Stimulated activated CD4-positive, alpha-beta T cell treated with anti-CD3 and anti-CD28 coated beads, Interleukin-2, amount 100 ng/mL, for 48 hours (primary cell): Measurements from ENCODE around the gene PRKN.

Experiments used
- DNase-seq, 2 donors: peaks; one replicate each; pipeline ENCODE4 v3.0.0-alpha.2; 2020

Gene PRKN

DNA sequence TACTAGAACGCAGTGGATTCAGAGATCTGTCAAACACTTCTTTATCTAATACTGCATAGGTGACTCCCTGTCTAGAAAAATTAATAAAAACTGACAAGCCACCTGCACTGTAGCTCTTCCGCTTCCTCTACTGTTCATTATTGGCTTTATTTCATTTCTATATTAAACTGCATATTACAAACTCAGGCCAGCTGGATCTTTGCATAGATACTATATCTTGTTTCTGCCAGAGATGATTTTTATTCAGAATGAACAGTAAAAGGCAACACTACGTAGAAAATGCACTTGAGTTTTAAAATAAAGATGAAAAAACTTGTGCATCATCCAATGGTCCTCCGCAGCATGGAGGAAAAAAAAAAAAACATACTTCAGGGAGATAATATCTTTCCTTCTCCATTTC, 508.3 kb downstream of the PRKN start:
- DNase-seq: no peak

DNA sequence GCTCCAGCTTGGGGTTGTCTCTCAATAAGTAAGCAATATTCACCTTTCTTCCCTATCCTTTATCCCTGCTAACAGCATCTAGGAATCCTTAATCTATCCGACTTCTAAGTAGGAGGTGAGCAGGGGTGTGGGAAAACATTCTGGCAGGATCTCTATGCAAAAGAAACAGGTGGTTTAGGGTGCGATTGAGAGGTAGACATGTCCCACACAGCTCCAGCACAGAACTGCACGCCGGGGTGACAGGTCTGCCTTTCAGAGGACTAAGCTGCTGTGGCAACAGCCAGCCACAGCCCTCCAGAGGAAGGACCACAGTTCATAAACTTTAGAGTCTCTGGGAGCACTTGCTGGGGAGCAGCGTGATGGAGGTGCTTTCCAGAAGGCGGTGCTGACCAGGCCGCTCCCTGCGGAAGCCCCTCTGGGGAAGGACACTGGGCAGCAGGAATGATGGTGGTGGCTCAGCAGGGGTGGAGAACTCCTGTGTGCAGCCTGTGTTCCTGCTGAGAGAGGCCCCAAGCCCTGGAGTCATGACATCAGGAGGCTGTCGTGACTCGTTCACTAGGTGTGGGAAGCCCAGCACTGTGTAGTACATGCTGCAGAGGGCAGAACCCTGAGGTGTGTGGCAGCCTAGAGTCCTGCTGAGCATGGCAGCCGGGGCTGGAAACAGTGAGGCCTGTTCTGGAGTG, 509.6 kb downstream of the PRKN start:
- no peak for DNase-seq

DNA sequence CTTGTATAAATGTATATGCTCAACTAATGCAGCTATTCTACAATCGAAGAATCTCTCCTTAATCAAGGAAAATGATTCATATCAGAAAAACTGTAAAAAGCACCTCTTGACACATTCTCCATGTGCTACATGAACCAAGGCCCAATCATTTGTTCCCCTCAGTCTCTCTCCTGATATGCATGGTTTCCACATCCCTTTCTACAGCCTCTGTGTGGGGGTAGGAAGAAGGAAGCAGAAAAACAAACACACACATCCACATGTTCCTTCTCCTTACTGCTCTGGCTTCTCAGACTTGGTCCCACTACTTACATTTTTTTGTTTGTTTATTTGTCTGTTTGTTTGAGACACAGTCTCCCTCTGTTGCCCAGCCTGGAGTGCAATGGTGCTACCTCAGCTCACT, 510.5 kb downstream of the PRKN start:
- no peak for DNase-seq

DNA sequence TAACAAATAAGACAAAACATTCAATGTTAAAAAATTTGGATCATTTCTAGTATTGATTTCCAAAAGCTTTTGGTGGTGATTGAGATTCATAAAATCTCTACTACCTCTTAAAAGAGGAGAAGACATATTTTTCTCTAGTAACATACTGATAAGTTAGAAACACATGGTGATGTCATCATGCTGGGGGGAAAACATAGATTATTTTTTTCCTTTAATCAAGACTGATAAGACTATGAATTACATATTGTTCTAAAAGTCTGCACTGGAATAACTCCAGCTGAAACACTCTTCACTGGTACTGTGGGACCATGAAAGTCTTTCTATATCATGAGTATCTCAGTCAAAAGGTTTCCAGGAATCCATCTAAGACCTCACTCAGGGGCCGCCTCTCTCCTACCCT, 515.8 kb downstream of the PRKN start:
- no peak for DNase-seq

DNA sequence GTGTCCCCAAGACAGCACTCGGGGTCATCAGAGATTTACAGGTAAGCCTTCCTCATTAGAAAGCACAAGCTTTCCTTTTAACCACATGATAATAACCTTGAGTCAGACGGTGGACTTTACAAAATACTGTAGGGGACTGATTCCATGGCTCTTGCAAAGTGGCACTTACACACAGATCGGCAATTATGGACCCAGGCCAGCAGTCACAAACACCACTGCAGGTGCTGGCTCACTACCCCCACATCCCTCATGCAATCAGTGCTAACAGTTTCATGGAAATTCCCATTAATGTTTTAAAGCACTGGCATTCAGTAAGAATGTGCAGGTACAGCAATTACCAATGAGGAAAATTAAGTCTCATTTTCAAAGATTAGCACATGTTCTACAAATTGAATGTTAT, 516.5 kb downstream of the PRKN start:
- DNase-seq: no peak

DNA sequence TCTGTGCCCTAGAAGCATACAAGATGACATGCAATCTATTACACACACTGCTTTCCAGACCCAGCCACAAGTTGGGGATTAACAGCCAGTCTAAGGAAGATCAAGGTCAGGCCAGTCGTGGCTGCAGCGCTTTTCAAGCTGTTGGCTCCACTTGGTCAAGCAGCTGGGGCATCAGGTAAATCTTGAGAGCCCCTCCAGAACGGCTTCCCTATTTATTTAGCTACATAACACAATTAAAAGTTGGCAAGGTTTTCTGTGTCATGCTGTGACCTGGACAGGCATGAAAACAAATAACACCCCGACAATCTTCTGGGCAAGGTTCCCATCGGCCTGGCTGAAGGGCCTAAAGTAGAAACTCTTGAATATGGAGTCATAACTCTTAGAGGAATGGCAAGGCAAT, 524.3 kb downstream of the PRKN start:
- no peak for DNase-seq

DNA sequence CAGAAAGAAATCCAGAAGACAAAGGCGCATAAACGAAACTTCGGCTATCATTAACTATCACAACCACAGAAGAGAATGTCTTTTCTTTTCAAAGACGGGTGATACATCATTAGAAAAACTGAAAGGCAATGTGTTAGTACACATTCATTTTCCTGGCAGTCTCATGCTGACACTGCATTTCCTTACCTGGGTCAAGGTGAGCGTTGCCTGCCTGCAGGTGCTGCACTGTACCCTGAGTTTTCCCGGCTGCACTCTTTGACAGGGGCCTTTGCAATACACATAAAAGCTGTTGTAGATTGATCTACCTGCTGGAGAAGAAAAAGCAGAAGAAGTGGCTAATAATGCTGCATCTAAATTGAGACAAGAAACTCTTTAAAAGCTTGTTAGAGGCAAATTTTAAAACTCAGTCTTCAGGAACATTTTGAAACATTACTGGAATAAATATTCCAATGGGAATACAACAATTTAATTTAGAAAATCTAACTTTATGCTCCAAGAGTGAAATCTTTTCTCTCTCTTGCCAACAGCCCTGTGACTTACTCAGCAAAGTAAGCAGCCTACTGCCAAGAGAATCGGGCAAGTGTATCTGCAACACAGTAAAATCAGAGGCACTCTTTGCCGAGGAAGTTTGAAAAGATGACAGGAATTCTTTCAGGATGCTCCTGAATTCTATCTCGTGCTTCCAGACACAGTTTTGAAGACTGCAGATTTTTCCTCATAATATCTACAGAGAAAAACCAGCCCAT, 526.4 kb downstream of the PRKN start:
- DNase-seq: no peak

DNA sequence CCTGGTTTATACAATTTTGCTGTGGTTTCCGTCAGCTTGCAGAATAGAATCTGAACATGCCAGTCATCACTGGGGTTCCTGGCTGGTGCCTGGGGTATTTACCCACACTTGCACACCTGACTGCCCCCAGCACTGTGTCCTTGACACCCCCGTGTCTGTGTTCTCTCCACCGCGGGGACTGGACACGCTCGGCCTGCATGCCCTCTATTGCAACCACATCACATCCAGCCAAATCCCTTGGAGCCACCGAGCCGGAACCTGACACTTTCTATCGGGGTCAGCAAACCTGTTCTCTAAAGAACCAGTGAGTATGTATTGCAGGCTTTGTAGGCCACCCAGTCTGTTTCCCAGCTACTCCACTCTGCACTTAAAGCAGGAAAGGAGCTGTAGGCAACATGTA, 527.5 kb downstream of the PRKN start:
- DNase-seq: no peak

DNA sequence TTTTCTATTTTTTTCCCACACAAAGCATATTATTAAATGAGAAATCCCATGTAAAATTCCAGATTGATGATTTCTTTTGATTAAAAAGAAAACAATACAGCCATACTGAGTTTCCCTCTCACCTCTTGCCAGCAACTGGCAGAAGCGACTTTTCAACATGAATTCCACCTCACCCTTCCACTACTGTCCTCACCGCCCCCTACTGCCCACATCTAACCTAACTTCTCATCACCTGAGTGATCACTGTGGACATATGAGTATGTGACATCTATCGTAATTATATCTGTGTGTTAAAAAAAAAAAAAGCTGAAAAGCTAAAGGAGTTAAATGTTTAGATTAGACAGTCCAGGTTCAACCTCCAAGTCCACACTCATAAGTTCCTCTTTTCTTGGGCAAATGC, 528.6 kb downstream of the PRKN start:
- DNase-seq: no peak

DNA sequence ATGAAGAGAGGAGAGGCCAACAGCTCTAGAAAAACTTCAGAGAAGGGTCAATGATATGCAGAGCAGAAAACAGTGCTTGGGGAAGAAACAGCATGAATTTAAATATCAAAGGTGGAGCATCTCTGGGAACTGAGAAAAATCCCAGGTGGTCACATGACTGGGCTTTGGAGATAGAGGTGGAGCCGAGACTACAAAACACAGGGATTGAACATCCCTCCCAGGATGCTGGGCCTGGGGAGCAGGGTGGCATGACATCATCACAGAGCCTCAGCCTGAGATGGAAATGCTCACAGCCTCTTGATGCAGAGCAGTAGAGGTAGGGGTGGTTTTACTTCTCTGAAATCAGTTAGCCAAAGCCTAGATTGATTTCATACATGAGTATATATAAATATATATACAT, 529.5 kb downstream of the PRKN start:
- DNase-seq: no peak

DNA sequence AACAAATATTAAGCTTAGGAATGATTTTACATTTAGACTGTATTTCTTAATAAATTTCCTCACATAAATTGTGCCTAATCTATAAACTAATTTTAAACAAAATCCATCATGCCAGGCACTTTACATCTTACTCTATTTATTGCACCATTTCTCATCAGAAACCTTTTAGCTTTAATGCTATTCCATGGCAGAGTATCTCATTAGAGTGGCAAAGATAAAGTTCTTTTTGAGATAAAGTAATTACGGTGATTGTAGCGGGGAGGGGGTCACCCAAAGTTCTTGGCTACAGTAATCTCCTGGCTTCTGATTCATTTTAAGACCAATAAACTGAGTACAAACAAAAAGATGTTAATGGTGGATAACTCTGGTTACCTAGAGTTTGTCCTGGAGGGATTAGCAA, 532.1 kb downstream of the PRKN start:
- DNase-seq: no peak

DNA sequence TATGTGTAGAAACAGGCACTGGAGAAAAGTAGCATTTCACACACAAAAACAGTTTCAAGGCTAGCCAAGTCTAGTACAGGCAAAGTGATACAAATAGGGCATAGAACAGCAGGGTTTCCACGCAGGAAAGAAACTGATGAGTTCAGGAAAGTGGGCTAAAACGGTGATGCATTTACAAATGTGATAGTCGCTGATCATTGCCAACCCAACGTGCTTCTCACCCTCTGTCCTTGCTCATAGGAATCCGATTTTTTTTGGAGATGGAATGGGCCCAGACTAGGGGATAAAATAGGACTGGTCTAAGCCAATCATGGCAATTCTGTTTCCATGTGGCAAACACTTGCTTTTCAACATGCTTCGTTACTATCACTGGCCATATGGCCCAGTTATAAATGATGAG, 536.6 kb downstream of the PRKN start:
- DNase-seq: no peak

DNA sequence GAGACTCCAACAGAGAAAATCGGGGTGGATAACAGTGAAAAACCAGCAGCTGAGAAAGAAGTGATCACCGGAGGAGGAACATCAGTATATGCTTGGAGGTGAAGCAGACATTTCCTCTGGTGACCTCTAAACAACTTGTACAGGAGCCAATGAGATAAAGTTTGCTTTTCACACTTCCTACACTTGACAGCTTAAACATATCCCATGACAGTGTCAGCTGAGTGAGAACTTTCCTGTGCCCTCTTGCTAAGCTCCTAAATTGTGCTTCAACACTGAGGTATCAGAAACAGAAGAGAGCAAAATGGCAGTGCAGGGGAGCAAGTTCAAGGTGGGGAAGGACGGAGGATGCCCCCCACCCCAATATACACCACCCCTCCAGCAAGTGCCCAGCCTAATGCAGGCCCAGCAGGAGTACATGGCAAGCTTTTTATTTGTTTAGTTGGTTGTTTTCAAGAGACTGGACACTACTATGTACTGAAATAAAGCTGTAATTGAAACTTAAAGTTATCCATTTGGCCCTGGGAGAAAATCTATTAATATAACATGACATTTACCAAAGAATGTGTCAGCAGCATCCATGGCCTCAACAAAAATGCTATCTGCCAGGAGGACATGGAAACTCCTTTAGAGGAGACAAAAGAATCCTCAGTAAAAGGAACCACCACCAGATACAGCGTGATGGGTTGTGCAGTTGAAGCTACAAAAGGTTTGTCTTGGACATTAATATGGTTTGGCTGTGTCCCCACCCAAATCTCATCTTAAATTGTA, 540.2 kb downstream of the PRKN start:
- DNase-seq: no peak

DNA sequence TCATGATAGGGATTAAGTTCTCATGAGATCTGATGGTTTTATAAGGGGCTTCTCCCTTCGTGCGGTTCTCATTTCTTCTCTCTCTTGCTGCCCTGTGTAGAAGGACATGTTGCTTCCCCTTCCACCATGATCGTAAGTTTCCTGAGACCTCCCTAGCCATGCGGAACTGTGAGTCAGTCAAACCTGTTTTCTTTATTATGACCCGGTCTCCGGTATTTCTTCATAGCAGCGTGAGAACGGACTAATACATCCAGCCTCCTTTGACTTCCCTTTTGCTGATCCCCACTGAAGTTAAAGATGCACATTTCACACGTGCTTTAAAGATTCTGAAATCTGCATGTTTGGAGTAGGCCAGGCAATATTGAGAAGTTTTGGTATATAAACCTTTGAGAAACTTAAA, 543.1 kb downstream of the PRKN start:
- DNase-seq: no peak

DNA sequence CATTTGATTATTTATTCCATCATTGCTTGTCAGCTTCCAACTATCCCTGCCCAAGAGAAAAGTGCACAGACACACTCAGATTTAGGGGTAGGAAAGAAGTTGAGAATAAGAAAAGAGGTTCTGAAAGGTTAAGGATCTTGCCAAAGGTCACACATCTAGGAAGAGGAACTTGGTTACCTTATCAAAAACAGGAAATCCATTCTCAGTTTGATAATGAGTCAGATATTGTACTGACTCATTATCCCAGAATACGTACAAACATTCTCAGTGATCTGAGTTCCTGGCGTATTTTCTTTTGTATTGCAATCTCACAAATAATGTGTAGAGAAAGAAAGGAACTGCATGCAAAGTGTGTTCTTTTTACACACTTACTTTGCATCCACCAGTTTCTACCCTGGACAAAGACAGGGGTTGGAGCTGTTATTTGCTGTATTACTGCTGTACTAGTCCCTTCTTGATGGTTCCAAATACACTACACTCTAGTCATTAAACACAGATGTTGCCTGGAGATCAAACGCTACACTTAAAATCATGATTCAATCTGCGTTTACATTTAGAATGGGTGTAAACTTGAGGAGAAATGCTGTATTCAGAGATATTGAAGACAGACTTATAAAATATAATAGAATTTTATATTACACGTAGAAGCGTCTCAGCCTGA, 545.7 kb downstream of the PRKN start:
- DNase-seq: no peak

DNA sequence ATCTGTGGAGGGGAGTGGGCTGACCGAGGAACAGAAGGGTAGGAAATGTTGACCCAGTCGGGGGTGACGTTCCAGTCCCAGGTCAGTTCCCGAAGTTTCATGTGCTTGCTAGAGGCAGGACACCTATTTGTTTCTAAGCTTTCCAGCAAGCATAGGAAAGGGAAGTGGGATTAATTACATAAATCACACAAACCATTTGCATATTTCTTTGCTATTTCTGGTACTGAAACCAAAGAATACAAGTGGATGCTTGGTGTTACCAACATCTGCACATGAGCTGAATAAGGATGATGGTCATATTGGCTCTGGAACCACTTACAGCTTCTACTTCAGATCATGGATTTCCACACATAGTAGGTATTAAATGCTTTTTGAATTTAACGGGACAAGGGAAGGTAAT, 546.5 kb downstream of the PRKN start:
- DNase-seq: no peak

DNA sequence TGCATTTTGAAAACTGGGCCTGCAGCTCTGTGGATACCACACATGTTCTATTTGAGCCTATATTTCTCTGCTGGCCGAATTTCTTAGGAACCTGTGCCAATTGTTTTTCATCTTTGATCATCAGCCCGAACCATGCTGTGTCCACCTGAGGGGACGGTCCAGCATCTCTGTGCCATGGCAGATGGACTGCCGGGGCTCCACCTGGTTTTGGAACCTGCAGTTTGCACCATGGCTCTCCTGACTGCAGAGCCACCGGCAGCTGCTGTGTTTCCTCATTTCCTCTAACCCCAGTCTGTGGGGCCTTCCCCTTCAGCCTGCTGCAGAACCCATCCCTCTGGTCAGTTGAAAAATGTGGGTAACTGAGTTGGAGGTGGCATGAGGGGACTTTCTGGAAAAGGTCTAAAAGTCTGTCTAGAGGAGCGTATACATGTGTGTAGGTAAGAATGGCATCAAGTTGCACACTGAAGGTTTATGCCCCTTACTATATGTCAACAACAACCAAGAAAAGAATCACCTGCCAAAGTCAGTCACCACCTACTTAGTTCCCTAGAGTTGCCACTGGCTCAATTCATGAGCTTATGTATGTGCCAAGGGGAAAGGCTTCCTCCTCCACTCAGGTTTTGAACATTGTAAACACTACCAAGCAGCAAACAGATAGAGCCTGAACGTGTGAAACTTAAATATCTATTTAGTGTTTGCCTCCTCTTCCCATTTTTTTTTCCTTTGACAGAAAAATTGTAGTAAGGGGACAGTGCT, 548.2 kb downstream of the PRKN start:
- DNase-seq: no peak

DNA sequence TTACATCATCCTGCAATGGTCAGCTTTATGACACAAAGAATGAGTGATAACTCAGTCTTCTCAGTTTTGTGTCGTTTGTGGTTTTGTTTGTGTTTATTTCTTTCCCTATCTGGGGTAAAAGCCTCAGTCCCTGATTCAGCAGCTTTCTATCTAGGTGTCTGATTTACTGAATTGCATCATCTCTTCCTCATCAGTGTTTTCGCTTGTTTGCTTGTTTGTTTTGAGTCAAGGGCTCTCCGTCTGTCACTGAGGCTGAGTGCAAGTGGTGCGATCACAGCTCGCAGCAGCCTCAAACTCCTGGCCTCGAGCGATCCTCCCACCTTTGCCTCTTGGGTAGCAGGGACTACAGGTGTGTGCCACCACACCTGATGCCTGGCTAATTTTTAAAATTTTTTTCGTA, 548.9 kb downstream of the PRKN start:
- no peak for DNase-seq

DNA sequence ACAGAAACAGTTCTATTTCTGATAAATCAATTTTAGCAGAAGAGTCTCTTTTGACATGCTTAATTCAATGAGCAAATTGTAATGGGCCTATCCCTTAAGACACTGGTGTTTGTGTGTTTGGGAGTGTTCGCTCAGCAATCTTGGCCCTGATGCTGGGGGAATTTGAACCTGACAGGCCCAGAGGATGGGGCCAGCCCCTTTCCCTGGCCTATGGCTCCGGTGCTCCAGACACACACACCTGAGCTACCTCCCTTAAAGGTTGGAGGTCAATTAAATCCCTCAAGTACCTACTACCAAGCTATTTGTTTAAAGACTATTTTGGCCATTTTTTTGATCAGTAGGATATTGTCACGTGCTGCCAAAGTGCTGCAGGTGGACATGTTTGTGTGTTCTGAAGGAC, 549.3 kb downstream of the PRKN start:
- no peak for DNase-seq

DNA sequence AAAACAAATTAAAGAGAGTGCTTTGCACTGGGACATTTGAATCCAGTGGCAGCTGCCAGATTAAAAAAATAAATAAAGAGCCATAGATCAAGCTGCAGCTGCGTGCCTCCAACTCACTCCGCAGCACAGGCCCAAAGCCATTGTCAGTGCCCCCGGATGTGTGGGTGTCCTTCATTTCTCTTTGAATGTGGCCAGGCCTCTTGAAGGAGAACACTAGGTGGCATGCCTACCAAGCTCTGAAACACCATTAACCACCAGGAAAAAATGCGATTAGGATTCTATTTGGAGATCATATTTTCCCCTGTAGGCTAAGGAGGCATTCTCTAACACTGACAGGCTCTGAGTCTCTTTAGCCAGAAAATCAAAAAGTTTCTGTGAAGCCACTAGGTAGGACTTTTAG, 549.8 kb downstream of the PRKN start:
- no peak for DNase-seq

DNA sequence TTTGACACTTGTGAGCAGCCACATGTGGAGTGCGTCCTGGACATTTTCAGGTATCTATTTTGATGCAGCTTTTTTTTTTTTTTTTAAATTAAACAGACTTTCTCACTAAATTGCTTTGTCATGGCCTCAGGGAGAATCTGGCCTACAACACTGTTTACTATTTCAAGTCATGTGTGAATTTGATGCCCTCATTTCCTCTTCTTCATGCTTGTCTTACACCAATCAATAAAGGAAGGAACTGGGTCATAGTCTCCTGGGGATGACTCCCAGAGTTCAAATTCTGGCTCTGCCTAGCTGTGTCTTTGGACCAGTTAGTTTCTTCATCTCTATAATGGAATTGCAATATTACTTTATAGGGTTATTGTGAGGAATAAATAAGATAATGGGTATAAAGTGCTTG, 554.1 kb downstream of the PRKN start:
- no peak for DNase-seq

DNA sequence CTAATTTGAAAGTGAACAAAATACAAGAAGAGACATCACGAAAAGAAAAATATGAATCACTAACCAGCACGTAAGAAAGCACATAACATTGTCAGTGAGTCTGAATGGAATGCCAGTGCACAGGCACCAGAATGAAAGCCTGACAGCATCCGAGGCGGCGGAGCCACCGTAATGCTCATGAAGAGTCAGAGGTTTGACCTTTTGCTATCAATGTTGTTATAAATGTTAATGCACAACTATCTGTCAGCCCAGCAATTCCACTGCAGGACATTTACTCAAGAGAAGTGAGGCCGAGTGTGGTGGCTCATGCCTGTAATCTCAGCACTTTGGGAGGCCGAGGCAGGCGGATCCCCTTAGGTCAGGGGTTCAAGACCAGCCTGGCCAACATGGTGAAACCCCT, 562.1 kb downstream of the PRKN start:
- no peak for DNase-seq
